ENCODE data around the gene GATB.
"Not testable (repeated sequence)": the region's sequence is repeated elsewhere in the genome, so short reads cannot be mapped to it uniquely, and the experiment has no call there.

Gene GATB

DNA sequence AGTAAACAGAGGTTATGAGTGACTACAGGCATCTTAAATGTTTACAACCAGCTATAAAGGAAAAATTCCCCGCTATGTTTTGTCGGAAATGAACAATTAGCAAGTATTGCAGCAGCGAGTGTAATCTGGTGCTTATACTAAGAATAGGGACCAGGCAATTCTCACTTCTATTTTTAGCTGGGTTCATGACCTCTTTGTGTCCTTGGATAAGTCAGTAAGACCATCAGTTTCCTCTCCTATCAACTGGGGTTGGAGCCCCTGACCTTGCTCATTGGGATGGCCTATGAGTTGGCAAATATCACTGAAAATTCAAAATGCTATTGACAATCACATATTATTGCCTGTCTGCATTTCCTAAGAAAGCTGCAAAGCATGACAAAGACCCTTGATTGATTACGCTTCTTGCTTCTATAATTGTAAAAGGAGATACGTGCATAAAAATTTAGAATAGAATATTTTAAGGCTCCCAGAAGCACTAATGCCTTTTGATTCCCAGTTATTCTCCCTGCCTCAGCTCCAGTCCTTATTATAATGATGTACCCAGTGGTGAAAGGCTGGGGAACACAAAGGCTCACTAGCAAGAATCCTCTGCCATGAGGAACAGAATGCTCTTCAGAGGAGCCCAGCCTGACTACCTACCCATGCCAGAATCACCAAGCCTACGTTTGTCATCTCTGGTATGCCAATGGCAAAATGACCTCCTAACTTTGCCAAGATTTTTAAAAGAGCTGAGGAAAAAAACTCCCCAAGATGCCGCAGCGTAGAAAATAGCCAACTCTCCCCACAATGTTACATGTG, 21.9 kb downstream of the GATB start:
- H3K27ac ChIP-seq = no peak overlapping the region

DNA sequence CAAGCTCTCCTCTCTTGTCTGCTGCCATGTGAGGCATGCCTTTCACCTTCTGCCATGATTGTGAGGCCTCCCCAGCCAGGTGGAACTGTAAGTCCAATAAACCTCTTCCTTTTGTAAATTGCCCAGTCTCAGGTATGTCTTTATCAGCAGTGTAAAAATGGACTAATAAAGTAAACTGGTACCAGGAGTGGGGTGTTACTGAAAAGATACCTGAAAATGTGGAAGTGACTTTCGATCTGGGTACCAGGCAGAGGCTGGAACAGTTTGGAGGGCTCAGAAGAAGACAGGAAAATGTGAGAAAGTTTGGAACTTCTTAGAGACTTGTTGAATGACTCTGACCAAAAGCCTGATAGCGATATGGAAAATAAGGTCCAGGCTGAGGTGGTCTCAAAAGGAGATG, 24.0 kb downstream of the GATB start:
- not testable (repeated sequence) for H3K27ac ChIP-seq

More for the DNA sequence above, 21.9 kb downstream of the GATB start:
- TF ChIP-seq, protein P1, sequence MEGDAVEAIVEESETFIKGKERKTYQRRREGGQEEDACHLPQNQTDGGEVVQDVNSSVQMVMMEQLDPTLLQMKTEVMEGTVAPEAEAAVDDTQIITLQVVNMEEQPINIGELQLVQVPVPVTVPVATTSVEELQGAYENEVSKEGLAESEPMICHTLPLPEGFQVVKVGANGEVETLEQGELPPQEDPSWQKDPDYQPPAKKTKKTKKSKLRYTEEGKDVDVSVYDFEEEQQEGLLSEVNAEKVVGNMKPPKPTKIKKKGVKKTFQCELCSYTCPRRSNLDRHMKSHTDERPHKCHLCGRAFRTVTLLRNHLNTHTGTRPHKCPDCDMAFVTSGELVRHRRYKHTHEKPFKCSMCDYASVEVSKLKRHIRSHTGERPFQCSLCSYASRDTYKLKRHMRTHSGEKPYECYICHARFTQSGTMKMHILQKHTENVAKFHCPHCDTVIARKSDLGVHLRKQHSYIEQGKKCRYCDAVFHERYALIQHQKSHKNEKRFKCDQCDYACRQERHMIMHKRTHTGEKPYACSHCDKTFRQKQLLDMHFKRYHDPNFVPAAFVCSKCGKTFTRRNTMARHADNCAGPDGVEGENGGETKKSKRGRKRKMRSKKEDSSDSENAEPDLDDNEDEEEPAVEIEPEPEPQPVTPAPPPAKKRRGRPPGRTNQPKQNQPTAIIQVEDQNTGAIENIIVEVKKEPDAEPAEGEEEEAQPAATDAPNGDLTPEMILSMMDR (conservative IDR thresholded peaks at IDR 0.05) = no peak
- no peak for TF ChIP-seq ZFX (IDR thresholded peaks at IDR 0.05)

DNA sequence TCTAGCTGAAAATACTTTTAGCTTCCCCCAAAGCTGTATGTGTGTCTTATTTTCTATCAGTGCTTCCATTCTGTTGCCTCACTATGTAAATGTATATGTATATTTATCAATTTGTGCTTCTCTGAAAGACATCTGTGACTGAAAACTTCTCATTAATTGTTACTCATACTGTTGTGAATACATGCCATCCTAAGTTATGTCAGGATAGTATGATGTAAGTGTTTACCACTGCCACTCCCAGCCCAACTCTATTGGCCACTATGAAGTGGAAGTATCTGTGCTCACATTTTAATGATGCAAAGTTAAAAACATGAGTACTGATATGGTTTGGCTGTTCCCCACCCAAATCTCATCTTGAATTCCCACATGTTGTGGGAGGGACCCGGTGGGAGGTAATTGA, 24.4 kb downstream of the GATB start:
- TF ChIP-seq, protein P1 (conservative IDR thresholded peaks at IDR 0.05) = no peak
- TF ChIP-seq ZFX (IDR thresholded peaks at IDR 0.05) = no peak

DNA sequence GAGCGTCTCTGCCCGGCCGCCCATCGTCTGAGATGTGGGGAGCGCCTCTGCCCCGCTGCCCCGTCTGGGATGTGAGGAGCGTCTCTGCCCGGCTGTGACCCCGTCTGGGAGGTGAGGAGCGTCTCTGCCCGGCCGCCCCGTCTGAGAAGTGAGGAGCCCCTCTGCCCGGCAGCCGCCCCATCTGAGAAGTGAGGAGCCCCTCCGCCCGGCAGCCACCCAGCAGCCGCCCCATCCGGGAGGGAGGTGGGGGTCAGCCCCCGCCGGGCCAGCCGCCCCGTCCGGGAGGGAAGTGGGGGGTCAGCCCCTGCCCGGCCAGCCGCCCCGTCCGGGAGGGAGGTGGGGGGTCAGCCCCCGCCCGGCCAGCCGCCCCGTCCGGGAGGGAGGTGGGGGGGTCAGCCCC, 29.1 kb downstream of the GATB start:
- not testable (repeated sequence) for H3K27ac ChIP-seq

More for the DNA sequence above, 24.4 kb downstream of the GATB start:
- no peak overlapping the region for H3K27ac ChIP-seq

DNA sequence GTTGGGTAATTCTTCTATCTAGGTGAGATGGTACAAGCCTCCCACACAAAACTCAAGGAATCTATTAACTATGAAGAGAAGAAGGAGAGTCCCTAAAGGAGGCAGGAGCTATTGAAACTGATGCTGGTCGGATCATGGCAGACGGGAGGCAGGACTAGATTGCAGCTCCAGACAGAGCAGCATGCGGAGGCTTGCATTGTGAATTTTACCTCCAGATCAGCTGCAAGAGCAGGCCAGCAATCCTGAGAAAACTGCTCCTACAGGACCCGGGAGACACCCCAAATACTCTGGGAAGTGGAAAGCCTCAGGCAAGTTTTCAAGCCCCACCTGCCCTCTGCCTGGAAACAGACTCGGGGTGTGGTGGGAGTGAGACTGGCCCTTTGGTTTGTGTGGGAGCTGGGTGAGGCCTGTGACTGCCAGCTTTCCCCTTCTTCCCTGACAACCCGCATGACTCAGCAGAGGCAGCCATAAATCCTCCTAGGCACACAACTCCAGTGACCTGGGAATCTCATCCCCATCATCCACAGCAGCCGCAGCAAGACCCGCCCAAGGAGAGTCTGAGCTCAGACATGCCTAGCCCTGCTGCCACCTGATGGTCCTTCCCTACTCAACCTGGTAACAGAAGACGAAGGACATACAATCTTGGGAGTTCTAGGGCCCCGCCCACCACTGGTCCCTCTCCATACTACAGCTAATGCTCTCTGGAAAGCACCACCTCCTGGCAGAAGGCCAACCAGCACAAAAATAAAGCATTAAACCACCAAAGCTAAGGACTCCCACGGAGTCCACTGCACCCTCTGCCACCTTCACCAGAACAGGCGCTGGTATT, 30.9 kb downstream of the GATB start:
- TF ChIP-seq, protein P1 (conservative IDR thresholded peaks at IDR 0.05) = no peak
- TF ChIP-seq ZFX (IDR thresholded peaks at IDR 0.05) = no peak
- H3K27ac ChIP-seq = no peak overlapping the region

DNA sequence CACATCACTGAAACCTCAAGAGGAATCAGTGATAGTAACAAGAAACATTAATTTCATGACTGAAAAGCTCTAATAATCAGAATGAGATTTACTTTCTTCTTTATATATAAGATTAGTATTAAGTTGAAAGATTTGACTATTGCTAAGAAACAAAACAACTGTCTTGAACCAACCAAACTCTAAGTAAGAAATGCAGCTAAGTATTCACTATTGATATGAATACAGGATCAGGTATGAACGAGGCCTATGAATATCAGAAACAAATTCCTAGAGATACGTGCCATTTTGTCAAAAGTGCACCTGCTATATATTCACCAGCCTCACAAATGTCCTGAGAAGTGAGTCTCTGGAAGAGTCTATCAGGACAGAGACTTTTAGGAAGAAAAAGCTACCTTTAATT, 32.1 kb downstream of the GATB start:
- TF ChIP-seq ZFX (IDR thresholded peaks at IDR 0.05) = no peak
- TF ChIP-seq, protein P1 (conservative IDR thresholded peaks at IDR 0.05) = no peak
- no peak overlapping the region for H3K27ac ChIP-seq

DNA sequence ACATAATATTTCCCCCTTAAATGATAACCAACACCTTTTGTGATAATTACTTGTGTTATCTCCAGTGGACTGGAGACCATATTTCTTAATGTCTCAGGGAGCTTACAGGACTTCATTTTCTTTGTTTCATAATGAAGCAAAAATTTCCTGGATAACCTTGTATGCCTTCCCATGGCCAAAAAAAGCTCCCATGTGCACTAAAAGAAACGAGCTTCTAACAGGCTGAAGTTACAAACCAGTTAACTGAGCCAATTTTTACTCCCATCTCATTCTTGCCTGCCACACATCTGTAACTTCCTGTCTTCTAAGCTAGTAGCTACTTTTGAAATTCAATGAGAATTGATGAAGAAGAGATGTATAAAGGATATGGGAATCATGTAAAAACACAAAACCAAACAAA, 32.8 kb downstream of the GATB start:
- H3K27ac ChIP-seq = no peak overlapping the region
- TF ChIP-seq ZFX (IDR thresholded peaks at IDR 0.05) = no peak
- TF ChIP-seq, protein P1 (conservative IDR thresholded peaks at IDR 0.05) = no peak

DNA sequence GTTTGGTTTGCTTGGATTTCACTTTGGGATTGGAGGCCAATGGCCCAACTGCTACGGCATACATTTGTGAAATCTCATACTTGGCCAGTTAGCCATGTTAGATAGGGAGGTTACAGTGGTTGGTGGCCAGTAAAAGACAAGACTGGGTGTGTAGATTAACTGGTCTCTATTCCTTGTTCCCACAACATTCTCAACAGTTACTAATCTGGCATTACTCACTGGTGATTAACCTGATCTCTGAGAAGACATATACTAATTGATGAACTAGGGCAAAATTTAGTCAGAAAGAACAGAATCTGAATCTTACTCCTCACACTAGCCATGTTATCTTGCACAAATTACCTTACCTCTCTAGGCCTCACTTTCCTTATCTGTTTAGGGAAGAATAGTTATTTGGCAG, 33.4 kb downstream of the GATB start:
- TF ChIP-seq ZFX (IDR thresholded peaks at IDR 0.05) = no peak
- TF ChIP-seq, protein P1 (conservative IDR thresholded peaks at IDR 0.05) = no peak
- no peak overlapping the region for H3K27ac ChIP-seq

All from C4-2B (cell line).